ENCODE measurements around the gene TAF1. TPM values are rescaled to one million over a fixed set of nuclear protein-coding genes. Genes with fewer than 3 reads are reported as not detected.
"Not testable (repeated sequence)": the region's sequence is repeated elsewhere in the genome, so short reads cannot be mapped to it uniquely, and the experiment has no call there.

Gene TAF1
- total and polyA plus RNA-seq, 4 donors, result 9.5 to 77.4 (median 25.7) TPM

DNA sequence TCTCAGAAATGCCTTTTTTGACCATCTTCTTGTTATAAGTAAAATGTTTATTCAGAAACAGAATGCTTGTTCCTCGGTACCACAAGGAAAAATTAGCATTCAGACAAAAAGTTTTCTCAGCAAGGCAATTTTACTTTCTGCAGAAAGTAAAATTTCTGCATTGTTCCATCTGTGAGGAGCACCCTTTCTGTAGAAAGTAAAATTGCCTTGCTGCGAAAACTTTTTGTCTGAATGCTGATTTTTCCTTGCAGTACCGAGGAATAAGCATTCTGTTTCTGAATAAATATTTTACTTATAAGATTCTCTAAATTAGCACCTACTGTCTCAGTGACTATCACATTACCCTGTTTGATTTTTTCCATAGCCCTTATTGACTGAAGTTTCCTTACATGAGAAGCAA is 39.8 kb upstream of the TAF1 start:
- Histone ChIP-seq H3K9me3 (ENCODE audit: control insufficient read depth in 4 of 4, insufficient read depth in 3 of 4, low read length in 3 of 4) (peaks cover 0 to 8% (median 2%) of the 10 kb centered on the region in 4 donors), H3K27ac (ENCODE audit: low read depth in 1 of 2, low read length in 1 of 2) (no peak overlapping the region), H3K27me3 (ENCODE audit: control insufficient read depth in 3 of 3, insufficient read depth in 3 of 3, low read length in 2 of 3) (no peaks in the 10 kb centered on the region), H3K9ac (ENCODE audit: insufficient read depth in 1 of 2, low read length in 2 of 2) (no peak overlapping the region), H3K4me1 (ENCODE audit: control insufficient read depth in 5 of 5, insufficient read depth in 5 of 5, low read length in 5 of 5) (no peaks in the 10 kb centered on the region), H3K36me3 (ENCODE audit: control insufficient read depth in 4 of 4, insufficient read depth in 4 of 4, low read length in 4 of 4) (no peaks in the 10 kb centered on the region), H3K4me3 (no peak overlapping the region)
- ATAC-seq (ENCODE audit: insufficient read depth, low FRiP score) (no peak), DNase-seq (no peak)
- 93 to 98% methylated on average over 3 of the region's 3 CpGs for WGBS, 2 donors
- TF ChIP-seq, protein P1, sequence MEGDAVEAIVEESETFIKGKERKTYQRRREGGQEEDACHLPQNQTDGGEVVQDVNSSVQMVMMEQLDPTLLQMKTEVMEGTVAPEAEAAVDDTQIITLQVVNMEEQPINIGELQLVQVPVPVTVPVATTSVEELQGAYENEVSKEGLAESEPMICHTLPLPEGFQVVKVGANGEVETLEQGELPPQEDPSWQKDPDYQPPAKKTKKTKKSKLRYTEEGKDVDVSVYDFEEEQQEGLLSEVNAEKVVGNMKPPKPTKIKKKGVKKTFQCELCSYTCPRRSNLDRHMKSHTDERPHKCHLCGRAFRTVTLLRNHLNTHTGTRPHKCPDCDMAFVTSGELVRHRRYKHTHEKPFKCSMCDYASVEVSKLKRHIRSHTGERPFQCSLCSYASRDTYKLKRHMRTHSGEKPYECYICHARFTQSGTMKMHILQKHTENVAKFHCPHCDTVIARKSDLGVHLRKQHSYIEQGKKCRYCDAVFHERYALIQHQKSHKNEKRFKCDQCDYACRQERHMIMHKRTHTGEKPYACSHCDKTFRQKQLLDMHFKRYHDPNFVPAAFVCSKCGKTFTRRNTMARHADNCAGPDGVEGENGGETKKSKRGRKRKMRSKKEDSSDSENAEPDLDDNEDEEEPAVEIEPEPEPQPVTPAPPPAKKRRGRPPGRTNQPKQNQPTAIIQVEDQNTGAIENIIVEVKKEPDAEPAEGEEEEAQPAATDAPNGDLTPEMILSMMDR (IDR thresholded peaks at IDR 0.05; ENCODE audit: control extremely low read depth, extremely low read depth), result no peak

DNA sequence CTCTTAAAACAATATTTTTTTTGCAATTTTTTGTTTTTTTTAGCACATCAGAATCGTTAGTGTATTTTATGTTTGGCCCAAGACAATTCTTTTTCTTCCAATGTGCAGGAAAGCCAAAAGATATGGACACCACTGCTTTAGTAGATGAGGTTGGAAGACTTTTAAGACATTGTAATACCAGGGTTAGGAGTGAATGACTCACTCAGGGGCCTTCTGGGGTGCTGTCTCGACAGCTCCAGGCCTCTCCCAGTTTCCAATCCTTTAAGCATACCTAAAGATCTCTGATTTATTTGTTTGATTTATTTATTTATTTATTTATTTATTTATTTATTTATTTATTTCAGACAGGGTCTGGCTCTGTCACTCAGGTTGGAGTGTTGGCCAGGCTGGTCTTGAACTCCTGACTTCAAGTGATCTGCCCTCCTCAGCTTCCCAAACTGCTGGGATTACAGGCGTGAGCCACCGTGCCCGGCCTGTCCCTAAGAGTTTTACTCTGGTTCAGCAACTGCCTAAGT is 16.9 kb upstream of the TAF1 start:
- not testable (repeated sequence) for DNase-seq

DNA sequence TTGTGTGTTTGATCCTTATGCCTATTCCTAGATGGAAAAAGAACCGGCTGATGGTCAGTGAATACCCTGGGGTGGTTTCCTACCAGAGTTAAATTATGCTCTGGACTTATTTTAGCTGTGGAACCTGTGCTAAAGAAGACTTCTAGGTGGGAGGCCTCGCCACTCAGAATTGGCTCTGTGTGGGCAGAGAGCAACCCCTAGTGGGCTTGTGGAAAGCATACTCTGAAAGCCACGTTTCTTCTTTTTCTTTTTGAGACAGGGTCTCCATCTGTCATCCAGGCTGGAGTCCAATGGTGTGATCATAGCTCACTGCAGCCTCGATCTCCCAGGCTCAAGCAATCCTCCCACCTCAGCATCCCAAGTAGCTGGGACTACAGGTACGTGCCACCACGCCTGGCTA is 16.3 kb upstream of the TAF1 start:
- H3K27me3 ChIP-seq (ENCODE audit: control insufficient read depth in 3 of 3, insufficient read depth in 3 of 3, low read length in 2 of 3); H3K4me3 ChIP-seq; H3K4me1 ChIP-seq (ENCODE audit: control insufficient read depth in 5 of 5, insufficient read depth in 5 of 5, low read length in 5 of 5); H3K9me3 ChIP-seq (ENCODE audit: control insufficient read depth in 4 of 4, insufficient read depth in 3 of 4, low read length in 3 of 4); H3K36me3 ChIP-seq (ENCODE audit: control insufficient read depth in 4 of 4, insufficient read depth in 4 of 4, low read length in 4 of 4); H3K9ac ChIP-seq (ENCODE audit: insufficient read depth in 1 of 2, low read length in 2 of 2); ATAC-seq (ENCODE audit: insufficient read depth, low FRiP score); H3K27ac ChIP-seq (ENCODE audit: low read depth in 1 of 2, low read length in 1 of 2); DNase-seq: not testable (repeated sequence)
- 11 to 47% methylated on average over 1 to 2 of the region's 6 CpGs for WGBS, 2 donors

More for the DNA sequence above, 16.9 kb upstream of the TAF1 start:
- not testable (repeated sequence) for H3K36me3 ChIP-seq (ENCODE audit: control insufficient read depth in 4 of 4, insufficient read depth in 4 of 4, low read length in 4 of 4); H3K4me1 ChIP-seq (ENCODE audit: control insufficient read depth in 5 of 5, insufficient read depth in 5 of 5, low read length in 5 of 5); H3K27me3 ChIP-seq (ENCODE audit: control insufficient read depth in 3 of 3, insufficient read depth in 3 of 3, low read length in 2 of 3); H3K27ac ChIP-seq (ENCODE audit: low read depth in 1 of 2, low read length in 1 of 2); H3K4me3 ChIP-seq; ATAC-seq (ENCODE audit: insufficient read depth, low FRiP score); H3K9ac ChIP-seq (ENCODE audit: insufficient read depth in 1 of 2, low read length in 2 of 2); H3K9me3 ChIP-seq (ENCODE audit: control insufficient read depth in 4 of 4, insufficient read depth in 3 of 4, low read length in 3 of 4)
- 52 to 88% methylated on average over 2 of the region's 5 CpGs for WGBS, 2 donors

DNA sequence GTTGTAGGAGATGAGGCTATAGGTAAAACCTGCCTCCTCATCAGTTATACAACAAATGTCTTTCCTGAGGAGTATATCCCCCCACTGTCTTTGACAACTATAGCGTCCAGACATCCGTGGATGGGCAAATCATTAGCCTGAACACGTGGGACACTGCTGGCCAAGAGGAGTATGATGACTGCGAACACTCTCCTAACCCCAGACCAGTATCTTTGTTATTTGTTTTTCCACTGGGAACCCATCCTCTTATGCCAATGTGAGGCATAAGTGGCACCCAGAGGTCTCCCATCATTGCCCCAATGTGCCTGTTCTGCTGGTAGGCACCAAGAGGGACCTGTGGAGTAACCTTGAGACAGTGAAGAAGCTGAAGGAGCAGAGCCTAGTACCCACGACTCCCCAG is 13.7 kb upstream of the TAF1 start:
- not testable (repeated sequence) for H3K27ac ChIP-seq (ENCODE audit: low read depth in 1 of 2, low read length in 1 of 2); DNase-seq; ATAC-seq (ENCODE audit: insufficient read depth, low FRiP score); H3K4me3 ChIP-seq; H3K9ac ChIP-seq (ENCODE audit: insufficient read depth in 1 of 2, low read length in 2 of 2); H3K9me3 ChIP-seq (ENCODE audit: control insufficient read depth in 4 of 4, insufficient read depth in 3 of 4, low read length in 3 of 4); H3K36me3 ChIP-seq (ENCODE audit: control insufficient read depth in 4 of 4, insufficient read depth in 4 of 4, low read length in 4 of 4); H3K4me1 ChIP-seq (ENCODE audit: control insufficient read depth in 5 of 5, insufficient read depth in 5 of 5, low read length in 5 of 5); H3K27me3 ChIP-seq (ENCODE audit: control insufficient read depth in 3 of 3, insufficient read depth in 3 of 3, low read length in 2 of 3)
- WGBS, 2 donors, result 67 to 91% methylated on average over 5 of the region's 5 CpGs

DNA sequence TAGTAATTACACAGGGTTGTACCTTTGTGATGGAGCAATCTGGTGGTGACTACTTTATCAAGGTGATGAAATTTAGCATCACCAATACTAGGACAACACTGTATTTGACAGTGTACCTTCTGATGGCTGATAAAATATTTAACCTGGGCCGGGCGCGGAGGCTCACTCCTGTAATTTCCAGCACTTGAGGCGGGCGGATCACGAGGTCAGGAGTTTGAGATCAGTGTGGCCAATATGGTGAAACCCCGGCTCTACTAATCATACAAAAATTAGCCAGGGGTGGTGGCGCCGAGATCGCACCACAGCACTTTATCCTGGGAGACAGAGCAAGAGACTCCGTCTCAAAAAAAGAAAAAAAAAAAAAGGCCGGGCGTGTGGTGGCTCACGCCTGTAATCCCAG is 1.9 kb upstream of the TAF1 start:
- H3K9ac ChIP-seq (ENCODE audit: insufficient read depth in 1 of 2, low read length in 2 of 2), result no peak overlapping the region
- peaks cover 0 to 6% (median under 1%) of the 10 kb centered on the region in 4 donors for H3K9me3 ChIP-seq (ENCODE audit: control insufficient read depth in 4 of 4, insufficient read depth in 3 of 4, low read length in 3 of 4)
- ATAC-seq (ENCODE audit: insufficient read depth, low FRiP score), result no peak
- no peak overlapping the region for H3K27ac ChIP-seq (ENCODE audit: low read depth in 1 of 2, low read length in 1 of 2)
- H3K4me3 ChIP-seq, result no peak overlapping the region
- no peak for DNase-seq
- WGBS, 2 donors, result 92 to 96% methylated on average over 12 to 14 of the region's 14 CpGs
- peaks cover 0 to 7% (median 6%) of the 10 kb centered on the region in 5 donors for H3K4me1 ChIP-seq (ENCODE audit: control insufficient read depth in 5 of 5, insufficient read depth in 5 of 5, low read length in 5 of 5)
- no peaks in the 10 kb centered on the region for H3K27me3 ChIP-seq (ENCODE audit: control insufficient read depth in 3 of 3, insufficient read depth in 3 of 3, low read length in 2 of 3)
- TF ChIP-seq, protein P1 (IDR thresholded peaks at IDR 0.05; ENCODE audit: control extremely low read depth, extremely low read depth), result no peak
- peaks cover 0 to 7% (median 1%) of the 10 kb centered on the region in 4 donors for H3K36me3 ChIP-seq (ENCODE audit: control insufficient read depth in 4 of 4, insufficient read depth in 4 of 4, low read length in 4 of 4)

Data from lung (tissue), 12 donors.